ENCODE data around the gene PDCD6IP. TPM values are rescaled to one million over a fixed set of nuclear protein-coding genes. Genes with fewer than 3 reads are reported as not detected.

The PDCD6IP gene
- total RNA-seq, 1 donor from 2014 or later = 128 TPM

DNA sequence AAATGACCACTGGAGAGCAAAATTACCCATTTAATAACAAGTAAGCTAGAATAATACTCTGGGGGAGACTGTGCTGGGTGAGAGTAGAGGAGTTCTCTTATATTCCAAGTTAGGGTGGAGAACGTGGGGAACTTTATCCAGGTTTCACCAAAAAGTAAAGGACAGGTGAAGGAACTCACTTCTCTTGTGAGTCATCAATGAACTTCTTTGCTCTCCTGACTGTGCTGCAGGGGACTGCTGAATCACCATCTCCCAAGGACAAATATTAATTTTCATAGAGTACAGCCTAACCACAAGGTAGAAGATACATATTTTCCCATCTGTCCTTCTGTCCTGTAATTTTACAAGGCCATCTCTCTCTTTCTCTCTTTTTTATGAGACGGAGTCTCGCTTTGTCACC lies 8.3 kb upstream of the PDCD6IP start:
- no peak for ATAC-seq
- intact Hi-C loops (cut with DNase I) = no loop called here
- DNase-seq (ENCODE audit: missing footprints) = no peak

DNA sequence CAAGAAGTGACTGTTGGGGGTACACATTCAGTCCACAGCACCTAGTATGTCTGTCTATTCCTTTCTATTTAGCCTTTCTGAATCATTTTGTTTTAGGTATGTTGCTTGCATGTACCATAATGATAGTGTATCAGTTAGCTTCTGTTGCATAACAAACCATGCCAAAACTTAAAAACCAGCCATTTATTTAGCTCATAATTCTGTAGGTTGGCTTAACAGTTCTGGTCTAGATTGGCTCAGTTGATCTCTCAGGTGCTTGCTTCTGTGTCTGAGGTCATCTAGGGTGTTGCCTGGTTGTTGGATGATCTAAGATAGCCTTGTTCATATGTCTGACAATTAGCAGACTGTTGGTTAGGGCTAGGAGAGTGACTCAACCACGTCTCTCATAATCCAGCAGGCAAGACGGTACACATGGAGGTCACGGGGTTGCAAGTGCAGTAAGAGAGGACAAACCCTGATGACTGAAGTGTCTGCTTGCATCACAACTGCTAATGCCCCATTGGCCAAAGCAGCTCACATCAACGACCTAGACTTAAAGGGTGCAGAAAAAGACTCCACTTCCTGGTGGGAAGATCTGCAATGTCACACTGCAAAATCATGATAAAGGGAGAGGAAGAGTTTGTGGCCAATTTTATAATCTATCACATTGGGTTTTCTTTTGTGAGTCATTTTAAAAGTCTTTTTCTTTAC lies 6.8 kb upstream of the PDCD6IP start:
- intact Hi-C loops (cut with DNase I) = no loop called here
- no peak for ATAC-seq
- DNase-seq (ENCODE audit: missing footprints) = no peak

DNA sequence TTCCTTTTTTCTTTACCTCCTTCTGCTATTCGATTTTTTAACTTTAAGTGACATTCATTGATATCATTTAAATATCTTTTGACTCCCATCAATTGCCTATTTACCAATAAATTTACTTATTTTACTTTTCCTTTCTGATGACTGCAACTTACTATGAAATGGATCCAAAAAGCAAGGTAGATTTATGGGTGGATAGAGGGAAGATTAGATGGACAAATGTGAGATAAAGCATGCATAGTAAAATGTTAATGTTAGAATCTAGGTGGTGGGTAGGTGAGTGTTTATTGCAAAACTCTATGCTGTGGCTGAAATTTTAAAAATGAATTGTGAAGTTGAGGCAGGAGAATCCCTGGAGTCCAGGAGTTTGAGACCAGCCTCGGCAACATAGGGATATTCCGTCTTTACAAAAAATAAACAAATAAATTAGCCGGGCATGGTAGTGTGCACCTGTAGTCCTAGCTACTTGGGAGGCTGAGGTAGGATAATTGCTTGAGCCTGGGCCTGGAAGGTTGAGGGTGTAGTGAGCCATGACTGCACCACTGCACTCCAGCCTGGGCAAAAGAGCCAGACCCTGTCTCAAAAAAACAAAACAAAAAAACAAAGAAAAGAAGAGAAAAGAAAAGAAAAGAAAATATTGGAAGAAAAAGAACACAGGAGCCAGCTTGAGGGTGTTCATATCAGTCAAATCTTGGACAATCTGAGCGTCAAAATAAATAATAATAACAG lies 6.1 kb upstream of the PDCD6IP start:
- ATAC-seq = no peak
- intact Hi-C loops (cut with DNase I) = no loop called here
- DNase-seq (ENCODE audit: missing footprints) = no peak

DNA sequence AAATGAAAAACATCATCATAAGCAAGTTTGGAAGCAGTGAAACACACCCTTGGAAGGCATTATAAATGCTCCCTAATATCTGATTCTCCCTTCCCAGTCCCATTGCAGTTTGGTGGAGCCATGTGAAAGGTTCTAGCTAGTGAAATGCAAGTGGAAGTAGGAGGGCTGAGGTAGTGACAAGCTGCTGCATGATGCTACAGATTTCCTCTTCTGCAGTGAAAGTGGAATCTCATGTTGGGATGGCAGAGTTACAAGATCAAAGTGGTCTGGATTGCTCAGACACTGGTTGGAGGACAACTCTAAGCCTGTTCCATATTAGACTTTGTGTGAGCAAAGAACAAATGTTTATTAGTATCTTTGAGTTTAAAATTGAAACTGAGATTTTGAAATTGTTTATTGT lies 3.3 kb upstream of the PDCD6IP start:
- no peak for DNase-seq (ENCODE audit: missing footprints)
- intact Hi-C loops (cut with DNase I) = loop anchor here (5.0 kb wide), 1 partner anchor 78 kb away; the partner anchor contains the start of gene CLASP2
- no peak for ATAC-seq

DNA sequence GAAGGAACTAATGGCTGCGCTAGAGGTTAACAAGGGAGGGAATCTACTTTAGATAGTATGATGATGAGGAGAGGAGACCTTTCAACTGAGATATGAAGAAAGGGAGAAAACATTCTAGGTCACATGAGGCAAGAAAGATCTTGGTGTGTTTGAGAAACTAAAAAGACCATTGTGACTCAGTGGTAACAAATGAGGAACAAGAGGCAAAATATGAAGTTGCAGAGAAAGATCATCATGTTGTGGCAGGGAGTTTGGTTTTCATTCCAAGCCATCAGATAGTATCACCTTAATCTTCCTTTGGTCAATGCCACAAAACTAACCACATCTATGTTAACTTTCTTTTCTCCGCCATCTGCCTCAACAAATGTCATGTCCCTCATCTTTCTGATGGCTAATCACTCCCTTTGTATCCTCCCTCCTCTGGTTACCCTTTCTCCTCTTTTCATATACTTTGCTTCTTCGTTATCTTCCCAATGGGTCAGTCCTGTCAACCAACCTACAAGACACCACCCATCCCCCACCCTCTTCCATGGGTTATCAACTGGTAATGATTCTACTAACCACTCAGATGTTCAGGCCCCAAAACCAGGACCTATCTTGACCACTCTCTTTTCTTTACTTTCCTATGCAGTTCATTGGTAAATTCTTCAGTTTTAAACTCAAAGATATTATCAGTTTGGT lies 2.4 kb upstream of the PDCD6IP start:
- DNase-seq (ENCODE audit: missing footprints) (no peak), ATAC-seq (no peak)

DNA sequence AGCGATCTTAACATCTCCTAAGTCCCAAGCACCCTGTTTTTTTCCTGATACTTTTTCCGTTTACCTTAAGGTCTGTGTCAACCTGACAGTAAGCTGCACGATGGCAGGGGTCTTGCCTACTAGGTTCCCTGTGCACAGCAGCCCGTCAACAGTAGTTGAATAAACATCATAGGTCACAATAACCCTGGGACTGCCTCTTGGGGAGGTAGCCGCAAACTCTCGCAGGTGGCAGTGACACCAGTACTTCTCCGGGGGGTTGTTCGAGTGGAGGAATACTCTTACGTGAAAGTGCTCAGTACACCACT lies 365 bp upstream of the PDCD6IP start:
- DNase-seq (ENCODE audit: missing footprints) (no peak), ATAC-seq (no peak)
- intact Hi-C loops (cut with DNase I) = loop anchor here (5.0 kb wide), 1 partner anchor 81 kb away; the partner anchor contains the start of gene CLASP2

More for the DNA sequence above, 2.4 kb upstream of the PDCD6IP start:
- intact Hi-C loops (cut with DNase I) = loop anchor here (5.0 kb wide), 1 partner anchor 79 kb away; the partner anchor contains the start of gene CLASP2

DNA sequence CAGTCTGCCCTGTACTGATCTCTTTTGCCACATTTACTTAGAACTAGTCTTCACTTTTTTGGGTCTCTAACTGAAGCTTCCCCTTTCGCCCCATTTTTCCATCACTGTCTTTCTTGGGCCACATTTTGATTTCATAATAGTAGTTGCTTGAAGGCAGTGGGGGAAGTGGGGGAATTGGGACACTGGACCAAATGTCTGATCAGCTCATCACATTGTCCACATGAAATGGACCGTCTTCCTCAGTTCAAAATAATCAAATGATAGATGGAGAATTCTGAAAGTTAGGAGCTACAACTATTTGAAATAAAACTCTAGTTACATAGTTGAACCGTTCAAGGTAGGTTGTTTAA lies 747 bp downstream of the PDCD6IP start:
- intact Hi-C loops (cut with DNase I) = loop anchor here (5.0 kb wide), 1 partner anchor 82 kb away; the partner anchor contains the start of gene CLASP2
- ATAC-seq (no peak), DNase-seq (ENCODE audit: missing footprints) (no peak)

DNA sequence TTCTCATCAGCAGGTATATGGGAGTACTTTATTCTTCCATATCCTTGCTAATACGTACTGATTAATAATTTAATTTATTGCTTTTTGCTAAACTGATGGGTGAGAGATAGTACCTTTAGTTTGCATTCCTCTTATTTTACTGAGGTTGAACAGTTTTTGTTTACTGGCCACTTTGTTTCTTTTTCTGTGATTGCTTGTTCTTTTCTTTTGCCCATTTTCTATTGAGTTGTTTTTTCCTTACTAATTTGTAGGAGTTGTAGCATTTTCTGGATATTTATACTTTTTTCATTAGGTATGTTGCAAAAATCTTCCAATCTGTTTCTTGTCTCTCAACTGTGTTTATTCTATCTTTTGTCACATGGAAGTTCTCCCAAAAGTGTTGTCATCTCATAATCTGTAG lies 4.8 kb downstream of the PDCD6IP start:
- ATAC-seq = no peak
- DNase-seq (ENCODE audit: missing footprints) = no peak
- intact Hi-C loops (cut with DNase I) = no loop called here

DNA sequence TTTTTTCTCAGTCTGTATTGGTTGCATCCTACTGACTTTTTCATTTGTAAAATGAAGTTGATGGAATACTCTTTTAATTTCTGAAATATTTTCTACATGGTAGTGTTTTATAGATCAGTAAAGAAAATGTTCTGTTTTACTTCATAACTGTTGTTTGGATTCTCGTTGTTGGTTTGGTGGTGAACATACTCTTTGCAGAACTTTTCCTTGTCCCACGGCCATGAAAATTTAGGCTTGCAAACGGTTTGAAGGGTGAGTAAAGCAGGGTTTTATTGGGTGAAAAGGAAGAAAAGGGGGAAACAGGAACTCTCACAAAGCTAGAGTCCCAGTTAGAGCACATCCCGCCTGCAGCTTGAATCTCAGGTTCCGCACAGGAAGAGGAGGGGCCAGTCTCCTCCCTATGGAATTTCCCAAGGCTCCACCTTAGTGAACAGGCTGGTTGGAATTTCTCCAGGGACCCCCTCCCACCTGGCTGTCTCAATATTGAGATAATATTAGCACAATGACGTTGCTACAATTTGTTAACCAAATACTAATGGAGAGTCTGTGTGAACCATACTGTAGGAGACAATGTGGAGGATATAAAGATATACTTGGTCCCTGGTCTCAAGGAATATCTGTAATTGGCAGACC lies 5.6 kb downstream of the PDCD6IP start:
- DNase-seq (ENCODE audit: missing footprints) (no peak), ATAC-seq (no peak)
- intact Hi-C loops (cut with DNase I) = no loop called here

DNA sequence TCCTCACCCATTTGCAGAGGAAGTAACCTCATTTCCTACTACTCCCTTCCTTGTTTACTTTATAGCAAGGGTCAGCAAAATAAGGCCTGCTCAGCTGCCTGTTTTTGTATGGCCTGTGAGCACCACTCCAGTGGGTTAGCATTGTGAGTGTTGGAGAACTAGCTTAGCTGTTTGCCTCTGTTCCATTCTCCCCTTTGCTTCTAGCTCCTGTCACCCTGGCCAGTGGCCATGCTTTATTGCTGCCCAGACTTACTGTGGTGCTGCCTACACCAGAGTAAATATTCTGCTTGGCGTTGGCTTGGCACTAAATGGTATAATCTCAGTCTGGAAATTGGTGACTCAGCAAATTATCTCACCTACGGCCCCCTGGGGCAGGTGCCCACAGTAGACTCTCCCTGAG lies 8.8 kb downstream of the PDCD6IP start:
- intact Hi-C loops (cut with DNase I) = no loop called here
- ATAC-seq = peak; percentile 54
- DNase-seq (ENCODE audit: missing footprints) = no peak

DNA sequence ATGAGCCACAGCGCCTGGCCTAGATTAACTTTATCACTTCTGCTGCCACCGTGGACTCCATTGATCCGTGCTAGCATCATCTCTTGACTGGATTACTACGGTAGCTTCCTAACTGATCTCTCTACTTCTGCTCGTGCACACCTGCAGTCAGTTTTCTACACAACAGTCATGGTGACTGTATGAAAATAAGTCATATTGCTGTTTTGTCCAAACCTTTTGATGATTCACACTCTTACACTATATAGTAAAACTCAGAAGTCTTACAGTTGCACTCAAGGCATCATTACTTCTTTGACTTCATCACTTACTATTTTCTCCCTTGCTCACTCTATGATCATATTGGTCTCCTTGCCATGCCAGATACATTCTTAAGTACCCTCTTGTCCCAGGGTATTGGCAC lies 10.1 kb downstream of the PDCD6IP start:
- no peak for ATAC-seq
- intact Hi-C loops (cut with DNase I) = no loop called here
- no peak for DNase-seq (ENCODE audit: missing footprints)

DNA sequence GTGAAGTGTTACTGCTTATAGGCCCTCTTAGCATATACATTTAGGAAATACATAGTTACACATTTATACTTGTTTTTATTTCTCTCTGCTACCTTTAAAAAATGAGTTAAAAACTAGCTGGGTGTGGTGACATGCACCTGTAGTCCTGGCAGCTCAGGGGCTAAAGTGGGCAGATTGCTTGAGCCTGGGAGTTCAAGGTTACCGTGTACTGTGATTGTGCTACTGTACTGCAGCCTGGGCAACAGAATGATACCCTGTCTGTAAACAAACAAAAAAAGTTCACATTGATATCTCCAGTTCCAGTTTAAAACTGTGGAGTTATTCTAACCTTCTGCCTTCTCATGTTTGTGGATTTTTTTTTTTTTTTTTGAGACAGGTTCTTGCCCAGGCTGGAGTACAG lies 12.1 kb downstream of the PDCD6IP start:
- ATAC-seq (peak; percentile 77), DNase-seq (ENCODE audit: missing footprints) (no peak)
- intact Hi-C loops (cut with DNase I) = no loop called here

DNA sequence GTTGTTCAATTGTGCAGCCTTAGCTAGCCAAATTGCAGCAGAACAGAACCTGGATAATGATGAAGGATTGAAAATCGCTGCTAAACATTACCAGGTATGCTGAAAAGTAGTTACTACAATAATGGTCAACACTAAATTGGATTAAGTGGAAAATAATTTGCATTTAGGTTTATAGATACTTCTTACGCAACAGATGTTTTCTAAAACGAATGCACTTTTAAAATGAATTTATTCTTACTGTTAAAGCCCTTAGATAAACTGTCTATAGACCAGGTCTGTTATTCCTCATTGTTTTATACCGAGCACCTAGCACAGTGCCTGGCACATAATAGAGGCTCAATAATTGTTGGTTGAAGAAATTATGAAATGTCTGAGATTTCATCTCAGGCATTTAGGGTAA lies 23.6 kb downstream of the PDCD6IP start:
- DNase-seq (ENCODE audit: missing footprints) = no peak
- ATAC-seq = no peak
- intact Hi-C loops (cut with DNase I) = no loop called here

DNA sequence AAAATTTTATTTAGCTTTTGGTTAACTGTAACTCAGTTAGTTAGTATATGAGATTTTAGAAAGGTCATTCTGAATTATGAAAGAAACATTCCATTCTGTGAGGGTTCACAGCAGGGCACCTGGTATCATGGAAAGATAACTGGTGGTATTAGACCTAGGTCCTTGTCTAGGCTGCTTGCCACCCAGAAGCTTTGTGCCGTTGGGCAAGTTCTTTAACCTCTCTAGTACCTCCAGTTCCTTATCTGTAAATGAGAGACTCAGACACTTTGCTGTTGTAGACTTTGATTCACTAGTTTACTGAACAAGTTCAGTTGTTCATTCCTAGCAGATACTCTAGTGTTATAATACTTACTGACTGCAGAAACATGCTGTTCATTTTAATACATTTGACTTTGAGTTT lies 25.4 kb downstream of the PDCD6IP start:
- ATAC-seq = no peak
- intact Hi-C loops (cut with DNase I) = no loop called here

DNA sequence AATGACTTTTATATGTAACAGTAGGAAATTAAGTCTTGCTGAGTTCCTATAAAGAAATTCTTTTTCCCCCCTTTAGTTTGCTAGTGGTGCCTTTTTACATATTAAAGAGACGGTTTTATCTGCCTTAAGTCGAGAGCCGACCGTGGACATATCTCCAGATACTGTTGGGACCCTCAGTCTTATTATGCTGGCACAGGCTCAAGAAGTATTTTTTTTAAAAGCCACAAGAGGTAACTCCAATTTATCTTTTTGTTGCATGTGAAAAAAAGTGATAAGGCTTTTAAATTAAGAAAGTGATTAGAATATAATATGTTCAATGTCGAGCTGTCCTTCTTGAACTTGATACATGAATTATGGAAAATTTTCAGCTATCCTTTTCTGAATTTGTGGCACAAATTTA lies 26.7 kb downstream of the PDCD6IP start:
- no peak for DNase-seq (ENCODE audit: missing footprints)
- intact Hi-C loops (cut with DNase I) = no loop called here
- ATAC-seq = no peak

More for the DNA sequence above, 25.4 kb downstream of the PDCD6IP start:
- DNase-seq (ENCODE audit: missing footprints) = no peak

DNA sequence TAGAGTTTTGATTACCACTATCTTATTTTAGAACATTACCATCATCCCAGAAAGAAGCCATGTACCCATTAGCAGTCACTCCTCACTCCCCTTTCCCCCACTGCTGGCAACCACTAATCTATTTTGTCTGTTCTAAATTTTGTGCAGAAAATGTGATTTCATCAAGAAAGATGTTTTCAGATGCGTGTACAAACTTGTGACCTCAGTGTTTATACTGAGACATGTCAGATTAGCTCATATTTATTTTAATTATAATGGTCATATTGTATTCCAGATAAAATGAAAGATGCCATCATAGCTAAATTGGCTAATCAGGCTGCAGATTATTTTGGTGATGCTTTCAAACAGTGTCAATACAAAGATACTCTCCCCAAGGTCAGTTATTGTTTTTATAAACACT lies 27.8 kb downstream of the PDCD6IP start:
- DNase-seq (ENCODE audit: missing footprints) (no peak), ATAC-seq (no peak)
- intact Hi-C loops (cut with DNase I) = no loop called here

DNA sequence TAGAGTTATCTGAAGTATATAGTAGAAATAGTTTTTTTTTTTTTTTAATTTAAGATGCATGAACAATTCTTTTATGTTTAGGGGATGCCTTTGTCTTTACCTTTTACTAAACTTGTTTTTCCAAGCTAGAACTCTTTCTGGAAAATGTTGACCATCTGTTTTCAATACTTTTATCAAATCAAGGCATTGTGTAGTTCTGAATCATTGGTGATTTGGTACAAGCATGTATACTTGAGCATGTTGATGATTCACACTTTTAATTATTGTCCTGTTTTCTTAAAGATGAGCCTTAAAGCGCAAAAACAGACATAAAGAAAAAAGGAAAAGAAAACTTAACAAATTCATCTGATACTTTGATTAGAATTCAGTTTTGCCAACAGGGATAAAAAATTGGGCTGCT lies 28.3 kb downstream of the PDCD6IP start:
- intact Hi-C loops (cut with DNase I) = no loop called here
- DNase-seq (ENCODE audit: missing footprints) (no peak), ATAC-seq (no peak)

DNA sequence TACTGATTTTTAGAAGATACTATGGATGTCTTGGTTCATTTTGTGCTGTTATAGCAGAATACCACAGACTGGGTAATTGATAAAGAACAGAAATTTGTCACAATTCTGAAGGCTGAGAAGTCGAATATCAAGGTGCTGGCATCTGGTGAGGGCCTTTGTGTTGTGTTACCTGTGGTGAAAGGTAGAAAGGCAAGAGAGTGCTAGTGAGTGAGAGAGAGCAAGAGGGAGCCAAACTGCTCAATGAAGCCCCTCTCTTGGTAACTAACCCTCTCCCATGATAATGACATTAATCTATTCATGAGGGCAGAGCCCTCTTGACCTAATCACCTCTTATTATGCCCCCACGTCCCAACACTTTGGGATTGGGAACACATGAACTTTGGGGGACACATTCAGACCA lies 31.3 kb downstream of the PDCD6IP start:
- intact Hi-C loops (cut with DNase I) = no loop called here
- no peak for DNase-seq (ENCODE audit: missing footprints)
- ATAC-seq = no peak

DNA sequence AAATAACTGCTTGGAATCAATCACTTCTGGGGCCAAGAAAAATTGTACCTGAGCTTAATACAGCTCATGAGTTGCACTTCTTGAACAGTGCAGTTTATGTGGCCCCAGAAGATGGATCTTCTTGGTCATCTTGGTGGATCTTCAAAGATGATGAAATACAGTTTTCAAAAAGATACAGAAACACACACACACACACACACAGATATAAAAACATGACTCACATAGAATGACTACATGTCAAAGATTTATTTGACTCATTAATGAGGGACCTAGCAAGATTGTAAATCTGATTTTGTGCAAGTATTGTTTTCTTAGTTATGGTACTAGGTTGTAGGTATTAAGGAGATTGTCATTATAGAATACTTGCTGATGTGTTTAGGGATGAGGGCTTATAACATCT lies 32.6 kb downstream of the PDCD6IP start:
- no peak for DNase-seq (ENCODE audit: missing footprints)
- intact Hi-C loops (cut with DNase I) = no loop called here
- ATAC-seq = no peak

Measured in Right ventricle myocardium inferior (tissue), 1 donor.